HCEC 1CT (cell line): ENCODE measurements around the gene DOLPP1.
"Not testable (repeated sequence)": the region's sequence is repeated elsewhere in the genome, so short reads cannot be mapped to it uniquely, and the experiment has no call there.

Source experiments
- DNase-seq: peaks from one replicate; pipeline ENCODE4 v3.0.0-alpha.2; 2017

Gene DOLPP1

GRCh38 chr9:129095170-129095667, 14.3 kb downstream of the DOLPP1 start:
- no peak for DNase-seq

DNA sequence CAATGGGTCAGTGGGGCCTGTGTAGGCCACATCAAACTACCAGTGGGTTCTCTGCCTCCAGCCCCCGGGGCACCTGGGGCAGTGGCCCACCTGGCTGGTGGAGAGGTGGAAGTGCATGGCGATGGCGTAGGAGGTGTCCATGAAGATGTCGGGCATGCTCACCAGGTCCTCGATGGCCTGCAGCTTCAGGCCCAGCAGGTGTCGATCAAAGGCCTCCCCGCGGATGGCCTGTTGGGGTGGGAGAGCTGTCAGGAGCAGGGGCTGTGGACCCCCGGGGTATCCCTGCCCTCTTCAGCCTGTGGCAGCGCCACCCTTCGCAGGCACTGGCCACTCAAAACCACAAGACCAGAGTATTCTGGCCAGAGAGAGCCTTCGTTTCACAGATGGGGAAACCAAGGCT, 15.0 kb downstream of the DOLPP1 start:
- no peak for DNase-seq

- DNase-seq, result no peak
Measured at GRCh38 chr9:129097671-129098306, 16.9 kb downstream of the DOLPP1 start.

DNA sequence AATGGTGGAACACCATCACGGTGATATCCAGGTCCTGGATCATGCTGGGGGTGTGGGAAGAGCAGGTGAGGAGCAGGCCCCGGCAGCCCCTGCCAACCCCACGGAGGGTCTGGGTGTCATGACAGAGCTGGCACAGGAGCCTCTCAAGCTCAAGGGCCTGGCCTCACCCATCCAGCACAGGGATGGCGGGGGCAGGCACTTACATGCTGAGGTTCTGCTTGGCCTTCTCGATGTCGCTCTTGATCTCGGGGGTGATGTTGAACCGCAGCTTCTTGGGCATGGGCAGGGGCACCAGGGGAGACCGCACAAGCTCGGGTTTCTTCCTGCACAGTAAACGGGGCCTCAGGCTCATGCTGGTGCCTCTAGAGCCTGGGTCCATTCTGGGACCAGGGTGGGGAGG, 17.4 kb downstream of the DOLPP1 start:
- DNase-seq, result no peak

- DNase-seq, result no peak
Measured at GRCh38 chr9:129100383-129101169, 19.7 kb downstream of the DOLPP1 start.

GRCh38 chr9:129101279-129101678, 20.4 kb downstream of the DOLPP1 start:
- DNase-seq, result no peak

DNA sequence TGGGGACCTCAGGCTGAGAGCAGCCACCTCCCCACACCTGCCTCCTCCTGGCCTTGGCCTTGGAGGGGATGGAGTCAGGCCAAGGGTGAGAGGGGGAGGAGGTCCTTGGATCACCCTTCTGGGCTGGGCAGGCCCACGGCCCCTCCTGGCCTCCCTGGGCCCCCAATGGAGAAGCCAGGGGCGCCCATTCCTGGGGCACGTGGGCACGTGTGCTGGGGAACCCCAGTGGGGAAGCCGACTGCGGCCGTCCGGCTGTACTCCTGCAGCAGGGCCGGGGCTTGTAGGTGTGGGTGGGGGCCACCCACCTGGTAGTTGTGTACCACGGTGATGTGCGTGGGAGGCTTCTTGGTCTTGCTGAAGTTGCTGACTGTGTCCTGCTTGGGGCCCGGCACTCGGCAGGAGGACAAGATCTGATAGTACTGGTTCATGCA, 21.2 kb downstream of the DOLPP1 start:
- DNase-seq, result no peak

DNA sequence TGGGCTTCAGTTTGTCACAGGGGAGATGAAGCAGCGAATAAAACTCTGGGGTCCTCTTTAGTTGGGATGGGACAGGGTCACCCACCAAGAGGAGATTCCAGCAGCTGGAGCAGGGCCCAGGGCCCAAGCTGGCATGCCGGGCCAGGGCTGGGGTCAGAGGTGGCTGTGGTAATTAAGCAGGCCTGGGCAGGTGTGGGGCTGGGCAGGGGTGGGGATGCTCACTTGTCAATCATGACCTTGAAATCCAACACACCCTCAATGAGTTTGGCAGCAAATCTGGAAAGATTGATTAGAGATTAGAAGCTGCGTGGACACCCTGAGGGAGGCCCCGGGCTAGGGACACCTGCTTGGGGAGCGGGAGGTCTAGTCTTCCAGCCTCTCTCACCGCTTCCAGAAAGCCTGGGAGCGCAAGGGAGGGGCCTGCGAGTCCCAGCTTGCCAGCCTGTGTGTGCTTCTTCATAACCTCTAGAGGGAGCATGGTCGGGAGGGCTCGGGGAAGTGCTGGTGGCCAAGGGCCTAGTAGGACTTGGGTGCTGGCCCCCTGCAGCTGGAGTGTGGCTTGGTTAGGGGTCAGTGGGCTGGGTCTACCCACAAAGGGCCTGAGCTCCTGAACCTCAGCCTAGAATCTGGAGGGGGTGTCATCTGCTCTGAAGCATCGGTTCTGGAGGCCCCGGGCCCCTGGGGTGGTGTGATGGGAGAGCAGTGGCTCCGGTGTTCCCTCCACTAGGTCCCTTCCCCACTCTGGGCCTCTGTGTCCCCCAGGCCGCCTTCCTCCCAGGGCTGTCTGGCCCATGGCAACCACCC, 22.1 kb downstream of the DOLPP1 start:
- peak; percentile 56 for DNase-seq

DNA sequence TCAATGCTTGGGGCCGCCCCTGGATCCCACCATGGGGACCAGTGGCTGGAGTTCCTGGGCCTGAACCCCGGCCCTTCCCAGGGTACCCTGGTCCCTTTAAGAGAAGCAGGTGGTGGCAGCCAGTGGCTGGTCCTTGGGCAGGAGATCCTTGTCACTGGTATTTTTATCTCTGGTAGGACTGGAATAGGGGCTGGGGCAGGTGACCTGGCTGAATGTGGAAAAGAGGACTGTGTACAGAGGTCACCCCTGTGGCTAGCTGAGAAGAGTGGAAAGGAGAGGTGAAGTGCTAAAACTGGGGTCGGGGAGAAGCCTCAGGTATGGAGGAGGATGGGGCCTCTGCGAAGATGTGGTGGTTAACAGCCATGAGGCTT, 22.7 kb downstream of the DOLPP1 start:
- DNase-seq, result no peak

GRCh38 chr9:129104051-129104450, 23.1 kb downstream of the DOLPP1 start:
- no peak for DNase-seq

GRCh38 chr9:129105857-129106694, 25.2 kb downstream of the DOLPP1 start:
- no peak for DNase-seq

GRCh38 chr9:129107651-129108050, 26.7 kb downstream of the DOLPP1 start:
- DNase-seq, result no peak

DNA sequence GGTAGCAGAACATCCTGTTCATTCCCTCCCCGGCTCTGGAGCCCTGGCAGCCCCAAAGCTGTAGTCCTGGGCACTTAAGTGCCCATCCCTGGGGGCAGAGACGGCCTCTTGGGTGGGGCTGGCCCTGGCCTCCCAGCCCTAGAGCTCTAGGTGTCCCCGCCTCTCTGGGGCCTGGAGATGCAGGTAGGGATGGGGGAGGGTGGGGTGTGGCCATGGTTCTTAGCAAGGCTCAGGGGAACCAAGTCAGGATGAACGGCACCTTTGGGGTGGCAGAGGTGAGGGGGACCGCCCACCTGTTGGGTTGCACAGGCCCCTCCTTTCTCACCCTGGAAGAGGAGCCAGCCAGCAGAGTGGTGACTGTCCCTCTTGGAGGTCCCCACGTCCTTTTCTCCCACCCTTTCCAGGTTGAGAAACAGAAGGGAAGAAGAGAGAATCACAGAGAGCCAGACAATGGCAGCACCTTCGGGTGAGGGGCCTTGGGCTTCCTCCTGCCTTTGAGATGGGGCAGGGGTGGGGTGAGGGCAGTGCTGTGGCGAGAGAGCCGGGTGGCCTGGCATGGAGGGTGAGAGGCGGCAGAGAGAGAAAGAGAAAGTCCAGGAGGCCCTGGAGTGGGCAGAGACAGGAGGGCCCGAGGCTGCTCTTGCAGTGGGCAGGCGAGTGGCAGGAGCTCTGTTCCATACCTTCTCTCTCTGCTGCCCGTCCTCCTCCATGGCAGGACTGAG, 27.3 kb downstream of the DOLPP1 start:
- DNase-seq, result no peak

DNA sequence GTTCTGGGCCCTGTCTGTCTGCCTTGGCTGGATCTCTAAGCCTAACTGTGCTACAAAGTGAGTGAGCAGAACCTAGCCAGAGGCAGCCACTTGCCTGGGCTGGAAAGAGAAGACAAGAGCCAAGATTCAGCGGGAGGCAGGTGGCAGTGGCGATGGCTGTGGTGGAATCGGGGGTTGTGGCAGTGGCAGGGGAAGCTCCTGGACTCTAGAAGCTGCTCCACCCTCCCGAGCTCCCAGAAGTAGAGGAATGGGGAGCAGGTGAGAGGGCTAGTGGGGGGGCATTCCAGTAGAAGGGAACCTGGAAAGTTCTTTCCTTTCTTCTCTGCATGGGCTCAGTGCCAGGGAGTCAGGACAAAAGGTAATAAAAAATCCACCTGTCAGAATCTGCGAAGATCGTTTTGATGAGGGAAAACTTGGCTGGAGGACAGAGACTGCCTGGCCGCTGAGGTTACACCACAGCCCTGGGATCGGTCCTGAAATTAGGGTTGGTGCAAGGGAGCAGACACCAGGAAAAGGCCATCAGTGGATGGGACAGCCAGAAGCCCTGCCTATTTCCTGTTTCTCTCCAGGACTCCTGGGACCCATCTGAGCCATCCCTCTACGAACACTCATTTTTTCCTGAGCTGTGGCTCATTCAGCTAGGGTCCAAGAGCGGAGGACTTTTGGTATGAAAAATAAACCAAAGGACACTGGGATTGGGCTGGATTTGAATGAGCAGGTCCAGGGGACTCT, 28.1 kb downstream of the DOLPP1 start:
- DNase-seq, result no peak

GRCh38 chr9:129109537-129109903, 28.6 kb downstream of the DOLPP1 start:
- DNase-seq, result no peak

DNA sequence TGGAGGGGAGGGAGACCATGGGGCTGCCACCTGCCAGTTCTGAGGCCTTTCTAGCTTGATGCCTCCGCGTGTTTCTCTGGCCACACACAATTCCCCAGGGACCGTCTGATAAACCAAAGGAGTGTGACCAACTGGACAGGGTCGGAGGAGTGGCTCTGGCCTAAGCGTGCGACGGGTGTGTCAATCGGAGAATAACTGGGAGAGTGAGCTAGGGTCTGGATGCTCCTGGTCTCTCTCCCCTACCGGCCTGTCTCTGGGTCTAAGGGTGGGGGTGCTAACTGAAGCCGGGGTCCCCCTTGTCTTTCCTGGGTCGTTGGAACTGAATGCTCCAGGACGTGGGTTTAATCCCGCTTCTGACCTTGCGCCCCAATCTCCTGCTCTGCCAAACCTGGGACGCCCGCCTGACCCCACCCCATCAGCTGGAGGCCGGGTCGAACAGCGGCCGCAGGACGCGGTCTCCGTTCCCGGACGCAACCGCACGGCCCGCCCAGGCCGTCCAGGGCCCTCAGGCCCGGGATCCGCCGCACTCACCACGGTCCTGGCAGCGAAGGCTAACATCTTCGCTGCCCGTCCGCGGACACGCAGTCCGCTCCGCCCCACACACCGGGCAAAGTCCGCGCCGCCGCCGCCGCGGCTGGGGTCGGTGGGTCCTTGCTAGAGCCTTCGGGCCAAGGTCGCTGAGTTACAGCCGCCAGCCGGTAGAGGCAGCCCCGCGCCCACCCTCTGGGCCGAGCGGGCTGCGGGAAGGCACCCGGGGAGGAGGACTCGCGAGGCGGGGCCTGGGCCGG, 29.2 kb downstream of the DOLPP1 start:
- peak; percentile 19 for DNase-seq

- peak; percentile 92 for DNase-seq
Measured at GRCh38 chr9:129110740-129111527, 30.0 kb downstream of the DOLPP1 start, which contains the start of the genes CRAT and PTPA. CRAT (minus strand) TSS chr9:129110793; CDS start chr9:129110509, 284 bp downstream. PTPA (plus strand) TSS chr9:129111415; CDS start chr9:129111601, 186 bp downstream.

DNA sequence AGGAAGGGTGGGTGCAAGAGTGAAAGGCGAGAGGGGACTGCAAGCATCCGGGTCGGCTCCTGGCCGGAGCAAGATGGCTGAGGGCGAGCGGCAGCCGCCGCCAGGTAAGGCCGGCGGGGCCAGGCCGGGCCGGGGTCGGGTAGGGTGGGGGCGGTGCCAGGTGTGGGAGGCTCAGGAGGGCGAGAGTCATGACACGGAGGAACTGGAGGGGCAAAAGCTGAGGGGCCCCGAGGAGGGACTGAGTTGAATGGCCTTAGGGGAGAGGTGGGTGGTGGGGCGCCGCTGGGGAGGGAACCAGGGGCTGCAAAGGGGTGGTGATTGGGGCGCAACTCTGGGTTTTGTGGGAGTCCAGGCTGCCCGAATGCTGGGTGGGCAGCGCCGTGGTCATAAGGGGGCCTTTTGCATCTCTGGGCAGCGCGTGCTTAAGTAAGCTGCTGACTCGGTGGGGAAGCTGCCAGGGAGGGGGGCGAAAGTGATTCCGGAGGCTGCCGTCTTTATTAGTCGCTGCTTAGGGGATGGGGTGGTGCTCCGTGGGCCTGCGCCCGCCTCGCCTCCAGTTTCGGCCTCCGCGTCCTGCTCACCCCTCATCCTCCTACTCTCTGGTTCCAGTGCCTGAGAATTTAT, 30.7 kb downstream of the DOLPP1 start:
- DNase-seq, result peak; percentile 13

- not testable (repeated sequence) for DNase-seq
Measured at GRCh38 chr9:129112526-129112925, 31.6 kb downstream of the DOLPP1 start.
